ENCODE results near the gene MOG.

The MOG gene

GRCh38 chr6:29656798-29657197 is at the start of gene MOG:
Gene MOG, plus strand, starts transcription at chr6:29657092. Its CDS starts 118 bp downstream, at chr6:29657210.
- no peak for DNase-seq

DNA sequence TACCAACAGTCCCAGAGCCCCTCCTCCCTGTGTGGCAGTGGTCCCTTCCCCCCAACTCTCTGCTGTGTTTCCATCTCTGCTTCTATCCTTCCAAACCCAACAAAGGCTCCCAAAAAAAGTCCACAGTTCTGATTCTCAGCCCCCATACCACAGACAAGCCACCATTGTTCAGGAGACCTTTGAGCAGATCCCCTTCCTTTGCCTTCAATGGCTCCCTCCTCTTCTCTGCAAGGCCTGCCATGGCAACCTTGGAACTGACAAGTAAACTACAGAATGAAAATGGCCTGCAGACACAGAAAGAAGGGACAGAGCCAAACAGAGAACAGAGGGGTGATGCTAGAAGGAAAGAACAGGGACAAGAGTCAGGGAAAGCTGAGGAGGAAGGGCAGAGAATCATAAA is 48.8 kb upstream of the MOG start:
- DNase-seq, result no peak

GRCh38 chr6:29610540-29610939 is 46.4 kb upstream of the MOG start:
- DNase-seq, result no peak

DNA sequence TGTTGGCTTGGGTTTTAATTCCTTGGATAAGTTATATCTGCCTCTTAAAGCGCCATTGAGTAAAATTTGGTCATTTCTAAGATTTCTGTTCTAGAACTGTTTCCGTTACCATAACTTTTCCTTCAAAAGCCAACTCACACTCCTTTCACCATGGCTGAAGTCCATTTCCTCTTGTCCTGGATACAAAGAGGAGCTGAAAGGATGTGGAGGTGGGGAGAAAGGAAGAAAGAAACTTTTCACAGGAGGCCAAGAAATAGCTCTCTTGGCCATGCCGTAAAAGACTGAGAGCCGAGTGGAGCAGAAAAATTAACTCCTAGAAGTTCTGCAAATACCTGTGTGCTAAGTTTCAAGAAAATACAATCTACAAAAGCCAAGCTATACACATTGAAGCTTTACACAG is 45.5 kb upstream of the MOG start:
- DNase-seq, result no peak

DNA sequence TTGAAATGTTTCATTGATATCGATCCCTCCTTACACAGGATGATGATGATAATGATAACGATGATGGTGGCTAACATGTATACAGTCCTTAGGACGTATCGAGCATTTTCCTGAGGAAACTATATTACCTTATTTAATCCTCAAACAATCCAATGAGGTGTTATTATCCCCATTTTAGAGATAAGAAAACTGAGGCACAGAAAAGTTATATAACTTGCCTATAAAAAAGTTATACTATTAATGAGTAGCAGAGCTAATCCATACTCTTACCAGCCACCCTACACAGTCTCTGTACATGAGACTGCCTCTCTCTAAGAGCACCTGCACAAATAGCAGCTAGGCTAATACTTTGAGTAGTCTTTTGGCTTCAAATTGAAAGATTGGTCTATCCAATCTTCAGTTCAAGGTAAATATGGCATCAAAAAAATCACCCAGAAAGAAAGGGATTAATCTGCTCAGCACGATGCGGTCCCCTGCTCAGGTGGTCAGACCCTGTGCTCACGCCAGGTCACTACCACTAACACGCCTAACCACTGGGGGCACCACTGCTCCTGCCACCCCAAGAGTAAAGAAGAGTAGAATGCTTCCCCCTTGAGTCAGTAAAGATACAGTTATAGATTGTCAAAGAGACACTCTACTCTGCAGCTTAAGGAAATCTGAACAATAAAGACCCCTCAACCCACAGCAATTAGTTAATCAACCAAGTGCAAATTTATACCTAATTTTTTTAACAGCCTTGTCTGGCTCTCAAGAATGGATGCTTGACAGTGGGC is 38.9 kb upstream of the MOG start:
- no peak for DNase-seq

GRCh38 chr6:29619578-29620160 is 37.2 kb upstream of the MOG start:
- DNase-seq, result no peak

DNA sequence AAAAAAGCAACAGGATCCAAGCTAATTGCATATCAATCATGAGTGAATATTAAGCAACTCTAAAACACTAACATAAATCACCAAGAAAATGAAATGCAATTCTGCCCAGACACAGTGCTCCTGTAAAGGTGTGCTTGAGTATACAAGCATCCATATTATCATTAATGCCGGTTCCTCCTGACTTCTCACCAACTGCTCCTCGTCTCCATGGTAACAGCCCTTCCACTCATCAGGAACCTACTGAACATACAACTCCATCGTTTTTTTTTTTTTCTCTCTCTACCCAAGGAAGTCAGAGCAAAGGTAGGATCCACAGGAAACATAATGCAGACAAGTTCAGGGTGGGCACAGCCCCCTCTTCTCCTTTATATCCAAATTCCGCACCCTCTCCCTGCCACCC is 36.3 kb upstream of the MOG start:
- DNase-seq, result no peak

DNA sequence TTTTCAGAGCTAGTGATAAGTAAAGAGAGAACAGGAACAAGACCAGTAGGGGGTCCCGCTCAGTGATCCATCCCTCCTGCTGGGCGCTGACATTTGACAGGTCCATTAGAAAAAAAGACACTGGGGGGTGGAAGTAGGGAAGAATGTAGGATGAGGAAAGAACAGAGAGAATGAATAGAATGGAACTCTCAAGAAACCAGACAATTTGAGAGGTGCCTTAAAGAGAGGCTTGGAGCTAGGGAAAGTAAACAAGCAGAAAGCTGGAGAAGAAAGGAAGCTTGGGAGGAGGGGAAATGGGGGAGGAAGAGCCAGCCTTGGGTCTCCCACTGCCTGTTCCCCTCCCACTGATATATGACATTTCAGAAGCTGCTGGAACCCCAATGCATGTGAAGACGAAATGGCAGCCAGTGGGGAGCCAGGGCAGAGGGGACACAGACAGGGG is 32.4 kb upstream of the MOG start:
- DNase-seq, result no peak

DNA sequence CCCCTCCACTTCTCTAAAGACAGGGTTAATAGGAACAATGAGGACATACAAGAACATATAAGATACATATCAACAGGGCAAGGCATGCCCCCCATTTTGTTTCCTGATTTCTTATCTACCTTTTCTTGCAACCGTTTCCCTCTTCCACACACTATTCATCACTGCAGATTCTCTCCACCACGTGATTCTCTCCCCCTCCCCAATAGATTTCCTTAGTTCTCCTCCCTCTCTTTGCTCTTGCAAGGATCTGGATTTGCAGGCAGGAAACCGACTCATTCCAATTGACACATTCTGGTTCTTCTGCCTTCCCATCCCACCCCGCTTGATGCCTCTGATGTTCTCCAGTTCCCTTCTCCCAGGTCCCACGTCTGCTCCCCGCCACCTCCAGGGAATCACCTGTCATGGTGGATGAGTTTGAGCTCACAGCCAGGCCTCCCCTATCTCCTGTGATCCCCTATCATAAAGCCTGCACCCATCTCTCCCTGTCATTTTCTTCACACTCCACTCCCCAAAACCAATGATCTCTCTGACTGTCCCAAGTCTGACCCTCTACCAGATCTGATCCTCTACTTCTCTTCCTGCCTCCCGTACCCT is 31.5 kb upstream of the MOG start:
- DNase-seq, result no peak

GRCh38 chr6:29626948-29627754 is 29.7 kb upstream of the MOG start:
- DNase-seq, result no peak

GRCh38 chr6:29627755-29628418 is 29.0 kb upstream of the MOG start:
- DNase-seq, result peak; percentile 62

- DNase-seq, result peak; percentile 65
These were observed 28.2 kb upstream of the MOG start for GRCh38 chr6:29628419-29629281.

DNA sequence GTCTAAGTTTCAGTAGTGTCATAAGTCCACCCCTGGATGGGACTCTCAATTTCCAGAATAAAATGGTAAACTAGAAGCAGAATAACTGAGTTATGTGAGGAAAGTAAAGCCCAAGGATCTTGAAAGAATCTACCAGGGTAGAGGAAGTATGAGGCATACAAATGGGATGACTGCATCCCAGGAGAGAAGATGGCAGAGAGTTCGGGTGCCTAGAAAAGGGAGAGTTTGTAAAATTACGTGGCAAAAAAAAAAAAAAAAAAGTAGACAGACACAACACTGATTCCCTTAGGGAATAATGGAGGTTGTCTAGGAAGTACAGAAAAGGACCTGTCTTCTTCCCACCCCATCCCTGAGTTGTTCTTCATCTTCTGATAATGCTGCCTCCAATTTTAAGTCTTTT is 27.3 kb upstream of the MOG start:
- no peak for DNase-seq

- DNase-seq, result no peak
These were observed 26.6 kb upstream of the MOG start for GRCh38 chr6:29630315-29630714.

DNA sequence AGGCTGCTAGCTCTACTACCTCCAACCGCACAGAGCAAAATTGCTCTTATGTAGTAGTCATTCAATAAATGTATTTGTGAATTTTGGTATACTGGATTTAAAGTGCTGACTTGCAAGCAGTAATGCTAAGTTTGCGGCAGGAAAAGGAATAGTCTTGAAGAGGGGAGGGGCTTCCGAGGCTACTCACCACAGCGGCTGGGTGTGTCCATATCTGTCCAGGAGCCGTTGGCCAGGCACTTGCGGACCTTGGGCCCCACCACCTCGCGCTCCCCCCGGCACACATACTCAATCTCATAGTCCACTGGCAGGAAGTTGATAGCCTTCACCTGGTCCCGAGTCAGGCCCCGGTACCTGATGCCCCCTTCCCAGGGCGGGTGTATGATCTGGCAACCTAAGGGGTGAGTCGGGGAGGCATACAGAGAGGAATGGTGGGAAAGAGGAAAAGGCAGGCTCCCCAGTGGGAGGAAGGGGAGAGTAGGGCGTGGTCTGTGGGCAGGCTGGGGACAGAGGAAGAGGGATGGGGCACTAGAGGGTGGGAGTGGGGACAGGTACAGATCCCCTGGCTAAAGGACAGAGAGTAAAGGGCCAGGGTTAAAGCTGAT is 25.6 kb upstream of the MOG start:
- no peak for DNase-seq

- DNase-seq, result peak; percentile 71
These were observed 24.8 kb upstream of the MOG start for GRCh38 chr6:29631860-29632731.

- DNase-seq, result peak; percentile 78
These were observed 23.9 kb upstream of the MOG start, which contains the start of gene GABBR1 for GRCh38 chr6:29632789-29633533. Gene GABBR1, minus strand, starts transcription at chr6:29633183. Its CDS starts 798 bp downstream, at chr6:29632385.

DNA sequence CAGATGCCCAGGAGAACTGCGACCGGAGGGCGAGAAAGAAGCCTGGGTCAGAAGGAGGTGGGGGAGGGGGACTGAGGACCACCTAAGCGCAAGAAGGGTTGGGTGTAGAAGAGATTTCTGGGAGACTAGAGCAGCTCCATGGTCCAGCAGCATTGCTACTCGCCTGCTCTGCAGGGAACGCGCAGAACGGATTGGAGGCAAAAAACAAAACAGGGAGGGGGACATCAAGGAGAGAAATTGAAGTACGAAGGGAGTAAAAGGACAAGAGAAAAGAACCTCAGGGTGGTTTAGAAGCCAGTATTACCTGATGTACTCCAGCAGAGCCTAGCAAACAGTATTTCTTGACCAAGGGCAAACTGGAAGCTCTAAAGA is 23.4 kb upstream of the MOG start:
- no peak for DNase-seq

DNA sequence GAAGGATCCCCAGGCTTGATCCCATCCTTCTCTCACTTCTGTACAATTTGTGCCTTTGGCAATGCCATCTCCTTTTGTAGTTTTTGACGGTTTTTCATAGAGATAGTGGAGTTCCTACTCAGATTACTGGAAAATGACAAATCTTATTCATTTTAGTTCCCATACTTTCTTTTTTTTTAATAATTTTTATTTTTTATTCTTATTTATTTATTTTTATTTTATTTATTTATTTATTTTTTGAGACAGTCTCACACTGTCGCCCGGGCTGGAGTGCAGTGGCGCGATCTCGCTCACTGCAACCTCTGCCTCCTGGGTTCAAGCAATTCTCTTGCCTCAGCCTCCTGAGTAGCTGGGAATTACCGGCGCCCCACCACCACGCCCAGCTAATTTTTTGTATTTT is 19.6 kb upstream of the MOG start:
- no peak for DNase-seq

All from activated T-cell treated with anti-CD3 and anti-CD28 coated beads, Interleukin-2, amount 50 U/mL, for 1 hour (primary cell).